Measurements from ENCODE around the gene RBM12. TPM values are rescaled to one million over a fixed set of nuclear protein-coding genes. Genes with fewer than 3 reads are reported as not detected.

Gene RBM12
- total and polyA plus RNA-seq, 8 donors = 69.5 to 103 (median 85.5) TPM

- Histone ChIP-seq H3K9me3 (no peaks in the 10 kb centered on the region), H3K4me3 (no peak overlapping the region), H3K27ac (no peak overlapping the region), H3K36me3 (peaks cover 0 to 83% of the 10 kb centered on the region in 2 donors), H3K4me1 (peaks cover 5 to 22% of the 10 kb centered on the region in 2 donors), H3K27me3 (no peaks in the 10 kb centered on the region)
- DNase-seq (no peak), ATAC-seq (no peak)
- intact Hi-C loops (cut with DNase I) = no loop called here
- TF ChIP-seq CTCF (IDR thresholded peaks at IDR 0.05) = no peak
Observed at GRCh38 chr20:35704514-35705261, 40.0 kb upstream of the RBM12 start.

- ATAC-seq = no peak
- H3K27ac ChIP-seq = no peak overlapping the region
- H3K4me3 ChIP-seq = no peak overlapping the region
- peaks cover 0 to 67% of the 10 kb centered on the region in 2 donors for H3K36me3 ChIP-seq
- H3K27me3 ChIP-seq = no peaks in the 10 kb centered on the region
- peaks cover 8 to 25% of the 10 kb centered on the region in 2 donors for H3K4me1 ChIP-seq
- H3K9me3 ChIP-seq = no peaks in the 10 kb centered on the region
- DNase-seq = no peak
- TF ChIP-seq CTCF (IDR thresholded peaks at IDR 0.05) = no peak
- intact Hi-C loops (cut with DNase I) = no loop called here
Observed at GRCh38 chr20:35702824-35703695, 38.4 kb upstream of the RBM12 start.

- ATAC-seq = no peak
- intact Hi-C loops (cut with DNase I) = no loop called here
- TF ChIP-seq CTCF (IDR thresholded peaks at IDR 0.05) = no peak
Observed at GRCh38 chr20:35702051-35702823, 37.5 kb upstream of the RBM12 start.

GRCh38 chr20:35700625-35701148 is 36.0 kb upstream of the RBM12 start:
- Histone ChIP-seq H3K27ac (peak overlapping the region in 1 of 2 donors; percentile 92), H3K4me3 (peak overlapping the region in 1 of 2 donors; percentile 85), H3K27me3 (no peaks in the 10 kb centered on the region), H3K36me3 (peaks cover 0 to 43% of the 10 kb centered on the region in 2 donors), H3K4me1 (peaks cover 10 to 32% of the 10 kb centered on the region in 2 donors), H3K9me3 (no peaks in the 10 kb centered on the region)
- intact Hi-C loops (cut with DNase I) = no loop called here
- no peak for TF ChIP-seq CTCF (IDR thresholded peaks at IDR 0.05)
- DNase-seq (no peak), ATAC-seq (no peak)

More at GRCh38 chr20:35702051-35702823, 37.5 kb upstream of the RBM12 start:
- peaks cover 0 to 59% of the 10 kb centered on the region in 2 donors for H3K36me3 ChIP-seq
- H3K27ac ChIP-seq = no peak overlapping the region
- peaks cover 10 to 32% of the 10 kb centered on the region in 2 donors for H3K4me1 ChIP-seq
- H3K27me3 ChIP-seq = no peaks in the 10 kb centered on the region
- no peaks in the 10 kb centered on the region for H3K9me3 ChIP-seq
- no peak overlapping the region for H3K4me3 ChIP-seq
- no peak for DNase-seq

Data from left lung (tissue), 10 donors.